ENCODE measurements around the gene ANKRD40CL.

The ANKRD40CL gene

DNA sequence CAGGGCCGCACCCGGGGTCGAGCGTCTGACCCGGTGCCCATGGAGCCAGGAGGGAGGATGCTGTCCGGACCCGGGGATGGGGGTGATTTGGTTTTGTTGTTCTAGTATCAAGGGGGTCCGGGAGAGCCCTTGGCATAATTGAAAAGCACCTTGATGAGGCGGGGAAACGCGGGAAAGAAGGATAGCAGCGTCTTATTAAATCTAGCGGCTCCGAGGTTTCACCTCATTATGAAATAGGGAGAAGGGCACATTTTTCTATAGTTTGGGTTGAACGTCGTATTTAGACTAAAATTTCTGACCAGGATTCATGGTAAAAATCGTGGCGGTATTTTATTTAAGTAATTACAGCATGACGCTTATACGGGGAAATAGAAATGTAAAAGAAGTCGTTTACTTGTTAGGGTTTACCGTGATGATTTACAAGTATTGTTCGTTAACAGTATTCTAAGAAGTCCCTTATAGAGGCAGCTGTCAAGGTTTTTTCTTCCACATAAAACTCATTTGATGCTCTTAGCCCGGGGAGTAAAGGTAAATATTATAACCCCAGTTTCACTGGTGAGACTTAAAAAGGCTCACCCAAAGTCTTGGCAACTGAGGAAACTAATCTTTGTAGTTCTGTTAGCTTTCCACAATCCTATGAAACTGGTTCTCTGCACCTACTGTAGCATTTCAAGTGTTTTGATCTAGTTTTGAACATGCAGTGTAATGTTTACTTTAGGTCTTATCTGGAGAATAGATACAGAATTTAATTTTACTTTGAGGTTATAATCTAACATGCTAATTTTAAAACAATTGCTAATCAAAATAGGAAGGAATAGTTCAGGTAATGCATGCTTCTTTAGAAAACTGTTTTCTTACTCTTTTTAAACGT is 47.2 kb downstream of the ANKRD40CL start:
- peak overlapping the region; percentile 76 to 96 for H3K9ac ChIP-seq (ENCODE audit: low read depth in 1 of 2, low read length in 2 of 2)
- H3K4me3 ChIP-seq (ENCODE audit: low read depth in 1 of 2, low read length in 2 of 2), result peak overlapping the region; percentile 93 to 94
- no peaks in the 10 kb centered on the region for H3K36me3 ChIP-seq (ENCODE audit: control insufficient read depth in 1 of 2, insufficient read depth in 2 of 2, low read length in 2 of 2)
- no peaks in the 10 kb centered on the region for H3K9me3 ChIP-seq (ENCODE audit: control insufficient read depth in 1 of 2, low read length in 2 of 2)
- H3K4me1 ChIP-seq (ENCODE audit: control insufficient read depth in 1 of 2, insufficient read depth in 2 of 2, low read length in 2 of 2), result peaks cover 21 to 35% of the 10 kb centered on the region in 2 donors
- H3K27ac ChIP-seq (ENCODE audit: low read depth, low read length), result peak overlapping the region; percentile 99
- no peaks in the 10 kb centered on the region for H3K27me3 ChIP-seq (ENCODE audit: control insufficient read depth in 1 of 2, insufficient read depth in 2 of 2, low read length in 2 of 2)

DNA sequence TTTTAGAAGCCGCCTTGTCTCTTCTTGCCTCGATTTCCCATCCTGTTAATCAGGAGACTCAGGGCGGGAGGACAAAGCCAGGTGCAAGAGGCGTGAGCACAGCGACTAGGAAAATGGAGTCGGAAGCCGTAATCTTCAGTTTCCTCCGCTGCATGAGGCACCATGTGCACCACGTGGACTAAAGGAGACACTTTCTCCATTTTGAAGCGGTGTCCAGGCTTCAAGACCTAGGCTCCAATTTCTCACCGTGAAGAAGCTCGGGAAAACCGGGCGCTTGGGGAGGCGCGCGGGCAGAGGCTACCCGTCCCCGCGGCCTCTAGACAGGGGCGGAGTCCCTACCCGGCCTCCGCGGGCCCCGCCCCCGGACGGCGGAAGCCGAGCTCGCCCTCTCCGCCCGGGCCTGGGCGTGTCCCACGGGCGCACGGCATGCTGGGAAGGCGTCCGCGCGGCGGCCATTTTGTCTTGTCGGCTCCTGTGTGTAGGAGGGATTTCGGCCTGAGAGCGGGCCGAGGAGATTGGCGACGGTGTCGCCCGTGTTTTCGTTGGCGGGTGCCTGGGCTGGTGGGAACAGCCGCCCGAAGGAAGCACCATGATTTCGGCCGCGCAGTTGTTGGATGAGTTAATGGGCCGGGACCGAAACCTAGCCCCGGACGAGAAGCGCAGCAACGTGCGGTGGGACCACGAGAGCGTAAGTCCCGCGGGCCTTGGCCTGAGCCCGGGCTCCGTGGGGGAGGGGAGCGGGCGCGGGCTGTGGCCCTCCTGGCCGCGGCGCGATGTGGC is 48.0 kb downstream of the ANKRD40CL start, which contains the start of gene LUC7L3:
LUC7L3 (plus strand) TSS at position 460 of the 780 bp plus-strand sequence; CDS start at position 590, 130 bp downstream.
- no peaks in the 10 kb centered on the region for H3K9me3 ChIP-seq (ENCODE audit: control insufficient read depth in 1 of 2, low read length in 2 of 2)
- H3K27ac ChIP-seq (ENCODE audit: low read depth, low read length), result peak within 1 kb of the TSS; percentile 99
- peak within 1 kb of the TSS; percentile 93 to 94 for H3K4me3 ChIP-seq (ENCODE audit: low read depth in 1 of 2, low read length in 2 of 2)
- no peaks in the 10 kb centered on the region for H3K27me3 ChIP-seq (ENCODE audit: control insufficient read depth in 1 of 2, insufficient read depth in 2 of 2, low read length in 2 of 2)
- H3K4me1 ChIP-seq (ENCODE audit: control insufficient read depth in 1 of 2, insufficient read depth in 2 of 2, low read length in 2 of 2), result peaks cover 21 to 27% of the 10 kb centered on the region in 2 donors
- peak within 1 kb of the TSS; percentile 76 to 96 for H3K9ac ChIP-seq (ENCODE audit: low read depth in 1 of 2, low read length in 2 of 2)
- no peaks in the 10 kb centered on the region for H3K36me3 ChIP-seq (ENCODE audit: control insufficient read depth in 1 of 2, insufficient read depth in 2 of 2, low read length in 2 of 2)

DNA sequence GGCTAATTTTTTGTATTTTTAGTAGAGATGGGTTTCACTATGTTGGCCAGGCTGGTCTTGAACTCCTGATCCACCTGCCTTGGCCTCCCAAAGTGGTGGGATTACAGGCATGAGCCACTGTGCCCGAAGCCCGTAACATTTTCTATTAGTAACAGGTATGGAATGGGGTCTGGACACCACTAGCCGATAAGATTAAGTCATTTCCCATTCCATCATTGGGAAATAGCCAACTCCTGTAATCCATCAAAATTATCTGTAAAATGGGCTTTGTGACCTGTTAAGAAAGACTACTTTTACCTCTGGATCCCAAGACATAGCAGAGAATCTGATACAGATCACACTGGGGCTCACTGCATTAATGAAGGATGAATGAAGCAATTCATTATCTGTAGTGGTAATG is 51.8 kb downstream of the ANKRD40CL start:
- Histone ChIP-seq H3K27ac (ENCODE audit: low read depth, low read length) (no peak overlapping the region), H3K4me3 (ENCODE audit: low read depth in 1 of 2, low read length in 2 of 2) (no peak overlapping the region), H3K27me3 (ENCODE audit: control insufficient read depth in 1 of 2, insufficient read depth in 2 of 2, low read length in 2 of 2) (no peaks in the 10 kb centered on the region), H3K4me1 (ENCODE audit: control insufficient read depth in 1 of 2, insufficient read depth in 2 of 2, low read length in 2 of 2) (peaks cover 0 to 3% of the 10 kb centered on the region in 2 donors), H3K9ac (ENCODE audit: low read depth in 1 of 2, low read length in 2 of 2) (no peak overlapping the region), H3K9me3 (ENCODE audit: control insufficient read depth in 1 of 2, low read length in 2 of 2) (no peaks in the 10 kb centered on the region), H3K36me3 (ENCODE audit: control insufficient read depth in 1 of 2, insufficient read depth in 2 of 2, low read length in 2 of 2) (no peaks in the 10 kb centered on the region)

DNA sequence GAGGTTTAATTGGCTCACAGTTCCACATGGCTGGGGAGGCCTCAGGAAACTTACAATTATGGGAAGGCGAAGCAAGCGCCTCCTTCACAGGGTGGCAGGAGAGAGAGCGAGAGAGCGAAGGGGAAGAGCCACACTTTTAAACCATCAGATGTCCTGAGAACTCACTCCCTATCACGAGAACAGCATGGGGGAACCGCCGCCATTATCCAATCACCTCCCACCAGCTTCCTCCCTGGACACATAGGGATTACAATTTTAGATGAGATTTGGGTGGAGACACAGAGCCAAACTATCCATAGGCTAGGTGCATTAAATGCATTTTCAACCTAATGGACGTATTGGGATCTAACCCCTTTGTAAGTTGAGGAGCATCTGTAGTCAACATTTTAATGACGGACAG is 54.7 kb downstream of the ANKRD40CL start:
- Histone ChIP-seq H3K4me3 (ENCODE audit: low read depth in 1 of 2, low read length in 2 of 2) (no peak overlapping the region), H3K9me3 (ENCODE audit: control insufficient read depth in 1 of 2, low read length in 2 of 2) (no peaks in the 10 kb centered on the region), H3K36me3 (ENCODE audit: control insufficient read depth in 1 of 2, insufficient read depth in 2 of 2, low read length in 2 of 2) (no peaks in the 10 kb centered on the region), H3K27me3 (ENCODE audit: control insufficient read depth in 1 of 2, insufficient read depth in 2 of 2, low read length in 2 of 2) (no peaks in the 10 kb centered on the region), H3K9ac (ENCODE audit: low read depth in 1 of 2, low read length in 2 of 2) (no peak overlapping the region), H3K27ac (ENCODE audit: low read depth, low read length) (no peak overlapping the region), H3K4me1 (ENCODE audit: control insufficient read depth in 1 of 2, insufficient read depth in 2 of 2, low read length in 2 of 2) (peaks cover 12 to 13% of the 10 kb centered on the region in 2 donors)

Data from duodenal mucosa (tissue), 2 donors.